CD4-positive, alpha-beta T cell (primary cell): ENCODE data around the gene FNIP1. TPM values are rescaled to one million over a fixed set of nuclear protein-coding genes. Genes with fewer than 3 reads are reported as not detected.
"Not testable (repeated sequence)": the region's sequence is repeated elsewhere in the genome, so short reads cannot be mapped to it uniquely, and the experiment has no call there.

Experiments
- ATAC-seq: fragments of 200-7000 bp; cut with Tn5 transposase; one replicate; pipeline ENCODE4 v1.10.0; 2022; ENCODE audit warnings: mild to moderate bottlenecking; ENCODE audit not compliant: poor library complexity
- CTCF ChIA-PET: fragments of 350-600 bp; sonication (Branson Sonifier 250); formaldehyde crosslinking; loops from one replicate; lab custom pipeline; 2021; ENCODE audit warnings: antibody characterized with exemption, inconsistent platforms; lab: Charles Lee
- POLR2A ChIA-PET: fragments of 350-600 bp; sonication (Branson Sonifier 250); formaldehyde crosslinking; loops from one replicate; lab custom pipeline; 2021; ENCODE audit warnings: antibody characterized with exemption, inconsistent platforms; lab: Charles Lee
- DNase-seq, 14 experiments: peaks; one replicate each; pipeline ENCODE4 v3.0.0-alpha.2; 2013 to 2020; ENCODE audit warnings: mixed read lengths in 2 of 14
- H3K27ac ChIP-seq, 2 donors: one replicate each; pipeline versions ENCODE4 v1.5.1 to v1.7.0; 2013; ENCODE audit warnings: low read length in 2 of 2, low read depth in 1 of 2, mild to moderate bottlenecking in 1 of 2
- H3K27me3 ChIP-seq, 2 experiments: 1 replicate in 1 of 2; 2 replicates in 1 of 2; pipeline versions ENCODE4 v1.6.1 to v1.7.0; 2013; ENCODE audit warnings: low read length in 2 of 2, control low read depth in 1 of 2, mild to moderate bottlenecking in 1 of 2, moderate library complexity in 1 of 2; ENCODE audit not compliant: insufficient read depth in 2 of 2, control insufficient read depth in 1 of 2
- H3K36me3 ChIP-seq: one replicate; pipeline ENCODE4 v1.6.1; 2013; ENCODE audit warnings: low read length, control low read depth; ENCODE audit not compliant: insufficient read depth
- H3K4me1 ChIP-seq: one replicate; pipeline ENCODE4 v1.6.1; 2013; ENCODE audit warnings: low read length, control low read depth; ENCODE audit not compliant: insufficient read depth
- H3K4me3 ChIP-seq: one replicate; pipeline ENCODE4 v1.5.1; 2013; ENCODE audit warnings: mild to moderate bottlenecking, low read length, moderate library complexity
- H3K9me3 ChIP-seq, 2 experiments: 1 replicate in 1 of 2; 2 replicates in 1 of 2; pipeline versions ENCODE4 v1.6.1 to v1.7.0; 2013; ENCODE audit warnings: low read length in 2 of 2, mild to moderate bottlenecking in 2 of 2, control low read depth in 1 of 2, moderate library complexity in 1 of 2; ENCODE audit not compliant: control insufficient read depth in 1 of 2, insufficient read depth in 1 of 2
- H3K27ac Mint-ChIP-seq: one replicate; pipeline ENCODE4 v1.8.0; 2020; ENCODE audit warnings: mixed read lengths
- H3K27me3 Mint-ChIP-seq: one replicate; pipeline ENCODE4 v1.8.0; 2021; ENCODE audit warnings: mixed read lengths
- H3K36me3 Mint-ChIP-seq: one replicate; pipeline ENCODE4 v1.8.0; 2021; ENCODE audit warnings: low read depth, mixed read lengths
- H3K4me1 Mint-ChIP-seq: one replicate; pipeline ENCODE4 v1.8.0; 2021; ENCODE audit warnings: low read depth, mixed read lengths
- H3K4me3 Mint-ChIP-seq: one replicate; pipeline ENCODE4 v1.8.0; 2020; ENCODE audit warnings: mild to moderate bottlenecking, mixed read lengths
- H3K9me3 Mint-ChIP-seq: one replicate; pipeline ENCODE4 v1.8.0; 2020; ENCODE audit warnings: mixed read lengths
- intact Hi-C, 2 experiments: fragments of 100-400 bp; cut with DNase I in 1 of 2; cut with micrococcal nuclease in 1 of 2; formaldehyde crosslinking; loops; one replicate each; pipeline versions ENCODE4 v1.15.1 to v1.9.0; 2023 to 2025; cut with DNase I, micrococcal nuclease
- total RNA-seq, 174 experiments: library from RNA in 2 of 174; stranded (reverse) in 2 of 174; gene quantifications; one replicate each; pipeline ENCODE4 v1.2.3 and lab custom pipeline; 2021 to 2026
- TF ChIP-seq, protein P1 (sequence below): fragments of 200-600 bp; IDR thresholded peaks from one replicate; pipeline ENCODE4 v1.8.0; 2022; ENCODE audit warnings: antibody characterized with exemption, mild to moderate bottlenecking

The FNIP1 gene
- total RNA-seq, 2 experiments from 2014 or later = 34.5 to 34.7 TPM

DNA sequence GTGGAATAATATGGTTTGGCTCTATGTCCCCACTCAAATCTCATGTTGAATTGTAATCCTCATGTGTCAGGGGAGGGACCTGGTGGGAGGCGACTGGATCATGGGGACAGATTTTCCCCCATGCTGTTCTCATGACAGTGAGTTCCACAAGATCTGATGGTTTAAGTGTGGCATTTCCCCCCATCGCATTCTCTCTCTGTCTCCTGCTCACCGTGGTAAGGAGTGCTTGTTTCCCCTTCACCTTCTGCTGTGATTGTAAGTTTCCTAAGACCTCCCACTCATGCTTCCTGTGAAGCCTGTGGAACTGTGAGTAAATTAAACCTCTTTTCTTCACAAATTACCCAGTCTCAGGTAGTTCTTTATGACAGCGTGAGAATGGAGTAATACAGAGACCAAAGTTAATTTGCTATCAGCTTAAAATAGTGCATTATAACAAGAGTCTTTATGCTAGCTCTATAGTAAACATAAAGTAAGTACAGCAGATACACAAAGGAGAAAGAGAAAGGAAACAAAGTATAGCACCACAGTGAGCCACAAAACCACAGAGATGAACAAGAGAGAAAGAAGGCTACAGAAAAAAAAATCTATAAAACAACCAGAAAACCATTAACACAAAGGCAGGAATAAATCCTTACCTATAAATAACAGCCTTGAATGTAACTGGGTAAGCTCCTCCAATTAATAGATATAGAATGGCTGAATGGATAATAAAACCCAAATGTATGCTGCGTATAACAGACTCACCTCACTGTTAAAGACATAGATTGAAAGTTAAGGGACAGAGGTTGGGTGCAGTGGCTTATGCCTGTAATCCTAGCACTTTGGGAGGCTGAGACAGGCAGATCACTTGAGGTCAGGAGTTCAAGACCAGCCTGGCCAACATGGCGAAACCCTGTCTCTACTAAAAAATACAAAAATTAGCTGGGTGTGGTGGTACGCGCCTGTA, 201.5 kb downstream of the FNIP1 start:
- H3K4me1 Mint-ChIP-seq = peaks cover 66% of the 10 kb centered on the region
- DNase-seq = peak in 4 of 14 experiments; percentile 15 to 77 (median 56)
- CTCF ChIA-PET = no interaction called here

GRCh38 chr5:131593921-131594320, 202.9 kb downstream of the FNIP1 start:
- H3K36me3 ChIP-seq = no peaks in the 10 kb centered on the region
- Mint-ChIP-seq H3K27me3 (no peaks in the 10 kb centered on the region), H3K4me3 (no peak overlapping the region), H3K27ac (peak overlapping the region; percentile 70), H3K4me1 (peaks cover 75% of the 10 kb centered on the region), H3K9me3 (no peaks in the 10 kb centered on the region), H3K36me3 (peaks cover 16% of the 10 kb centered on the region)
- no peak for DNase-seq
- no peak overlapping the region for H3K4me3 ChIP-seq
- no peaks in the 10 kb centered on the region for H3K27me3 ChIP-seq
- no peak for ATAC-seq
- TF ChIP-seq, protein P1, sequence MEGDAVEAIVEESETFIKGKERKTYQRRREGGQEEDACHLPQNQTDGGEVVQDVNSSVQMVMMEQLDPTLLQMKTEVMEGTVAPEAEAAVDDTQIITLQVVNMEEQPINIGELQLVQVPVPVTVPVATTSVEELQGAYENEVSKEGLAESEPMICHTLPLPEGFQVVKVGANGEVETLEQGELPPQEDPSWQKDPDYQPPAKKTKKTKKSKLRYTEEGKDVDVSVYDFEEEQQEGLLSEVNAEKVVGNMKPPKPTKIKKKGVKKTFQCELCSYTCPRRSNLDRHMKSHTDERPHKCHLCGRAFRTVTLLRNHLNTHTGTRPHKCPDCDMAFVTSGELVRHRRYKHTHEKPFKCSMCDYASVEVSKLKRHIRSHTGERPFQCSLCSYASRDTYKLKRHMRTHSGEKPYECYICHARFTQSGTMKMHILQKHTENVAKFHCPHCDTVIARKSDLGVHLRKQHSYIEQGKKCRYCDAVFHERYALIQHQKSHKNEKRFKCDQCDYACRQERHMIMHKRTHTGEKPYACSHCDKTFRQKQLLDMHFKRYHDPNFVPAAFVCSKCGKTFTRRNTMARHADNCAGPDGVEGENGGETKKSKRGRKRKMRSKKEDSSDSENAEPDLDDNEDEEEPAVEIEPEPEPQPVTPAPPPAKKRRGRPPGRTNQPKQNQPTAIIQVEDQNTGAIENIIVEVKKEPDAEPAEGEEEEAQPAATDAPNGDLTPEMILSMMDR = no peak
- peaks cover 29% of the 10 kb centered on the region for H3K4me1 ChIP-seq
- intact Hi-C loops = loop anchor here (2.0 to 5.0 kb wide), 2 partner anchors 38 to 41 kb away; partner anchors contain the start of gene RAPGEF6 (in 1 of the 2)
- H3K27ac ChIP-seq = no peak overlapping the region
- H3K9me3 ChIP-seq = no peaks in the 10 kb centered on the region
- POLR2A ChIA-PET = no interaction called here
- CTCF ChIA-PET = no interaction called here

More for the DNA sequence above, 201.5 kb downstream of the FNIP1 start:
- H3K27ac Mint-ChIP-seq = peak overlapping the region; percentile 70
- Histone ChIP-seq H3K4me3 (no peak overlapping the region), H3K4me1 (peaks cover 23% of the 10 kb centered on the region), H3K27me3 (no peaks in the 10 kb centered on the region), H3K9me3 (no peaks in the 10 kb centered on the region), H3K27ac (peak overlapping the region; percentile 45 to 50), H3K36me3 (no peaks in the 10 kb centered on the region)
- POLR2A ChIA-PET = interaction anchor here (0.6 to 2.0 kb wide), 6 partner anchors 16 to 405 kb away, joined by 3 to 6 read pairs (median 3); partner anchors contain the start of gene FNIP1
- ATAC-seq = peak; percentile 89
- peaks cover 23% of the 10 kb centered on the region for H3K36me3 Mint-ChIP-seq
- no peaks in the 10 kb centered on the region for H3K9me3 Mint-ChIP-seq
- intact Hi-C loops = loop anchor here in 1 of 2 experiments (2.0 kb wide), 1 partner anchor 39 kb away; the partner anchor contains the start of gene RAPGEF6
- peak overlapping the region; percentile 45 for H3K4me3 Mint-ChIP-seq
- H3K27me3 Mint-ChIP-seq = no peaks in the 10 kb centered on the region
- TF ChIP-seq, protein P1 = no peak

DNA sequence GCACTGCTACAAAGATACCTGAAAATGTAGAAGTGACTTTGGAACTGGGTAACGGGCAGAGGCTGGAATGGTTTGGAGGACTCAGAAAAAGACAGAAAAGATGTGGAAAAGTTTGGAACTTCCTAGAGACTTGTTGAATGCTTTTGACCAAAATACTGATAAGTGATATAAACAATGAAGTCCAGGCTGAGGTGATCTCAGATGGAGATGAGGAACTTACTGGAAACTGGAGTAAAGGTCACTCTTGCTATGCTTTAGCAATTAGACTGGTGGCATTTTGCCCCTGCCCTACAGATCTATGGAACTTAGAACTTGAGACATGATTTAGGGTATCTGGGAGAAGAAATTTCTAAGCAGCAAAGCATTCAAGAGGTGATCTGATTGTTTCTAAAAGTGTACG, 203.4 kb downstream of the FNIP1 start:
- intact Hi-C loops = loop anchor here in 1 of 2 experiments (5.0 kb wide), 1 partner anchor 39 kb away; no protein-coding TSS in a partner anchor

More for the DNA sequence above, 203.4 kb downstream of the FNIP1 start:
- ATAC-seq, H3K27me3 Mint-ChIP-seq, H3K4me3 ChIP-seq, DNase-seq, H3K9me3 Mint-ChIP-seq, H3K27me3 ChIP-seq, H3K9me3 ChIP-seq, H3K27ac ChIP-seq, H3K36me3 ChIP-seq, POLR2A ChIA-PET, H3K4me3 Mint-ChIP-seq: not testable (repeated sequence)
- peaks cover 29% of the 10 kb centered on the region for H3K4me1 ChIP-seq
- CTCF ChIA-PET = interaction anchor here (1.0 kb wide), 1 partner anchor 414 kb away, joined by 4 read pairs; no protein-coding TSS in a partner anchor
- peak overlapping the region; percentile 70 for H3K27ac Mint-ChIP-seq
- peaks cover 73% of the 10 kb centered on the region for H3K4me1 Mint-ChIP-seq
- peaks cover 11% of the 10 kb centered on the region for H3K36me3 Mint-ChIP-seq

Other genes with a start within 250 kb of the FNIP1 start
- gene RAPGEF6, start 161.8 kb downstream of the FNIP1 start, total RNA-seq = 10 to 100 TPM; 83.3 to 91.4 TPM
- not detected for gene MEIKIN, start 148.6 kb upstream of the FNIP1 start, total RNA-seq
- gene ACSL6, start 214.6 kb upstream of the FNIP1 start, total RNA-seq = 10 to 100 TPM; 13.9 to 17.6 TPM